Measurements from ENCODE around the gene SAMD9L.
A peak's percentile ranks its signal among the peaks of the same experiment; 100 is the strongest.
"Not testable (repeated sequence)": the region's sequence is repeated elsewhere in the genome, so short reads cannot be mapped to it uniquely, and the experiment has no call there.

SAMD9L gene

DNA sequence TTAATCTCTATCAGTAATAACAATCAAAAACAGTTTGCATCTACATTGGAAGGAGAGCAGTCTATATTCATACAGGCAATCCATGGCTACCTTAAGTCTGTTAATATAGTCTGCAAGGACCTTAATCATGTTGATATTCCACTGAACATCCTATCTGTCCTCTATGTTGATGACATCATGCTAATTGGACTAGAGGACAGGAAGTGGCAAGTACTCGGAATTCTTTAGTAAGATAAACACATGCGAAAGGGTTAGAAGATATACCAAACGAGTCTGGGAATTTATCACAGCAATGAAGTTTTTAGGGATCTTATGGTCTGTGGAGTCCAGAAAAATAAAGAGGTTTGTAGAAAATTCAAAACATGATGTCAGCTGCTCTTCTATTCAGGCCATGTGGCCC, 11.3 kb upstream of the SAMD9L start:
- Mint-ChIP-seq H3K36me3 (no peaks in the 10 kb centered on the region), H3K4me1 (no peaks in the 10 kb centered on the region), H3K27ac (no peak overlapping the region), H3K4me3 (no peak overlapping the region), H3K27me3 (no peaks in the 10 kb centered on the region), H3K9me3 (peaks cover 10% of the 10 kb centered on the region)
- no peak for ATAC-seq

DNA sequence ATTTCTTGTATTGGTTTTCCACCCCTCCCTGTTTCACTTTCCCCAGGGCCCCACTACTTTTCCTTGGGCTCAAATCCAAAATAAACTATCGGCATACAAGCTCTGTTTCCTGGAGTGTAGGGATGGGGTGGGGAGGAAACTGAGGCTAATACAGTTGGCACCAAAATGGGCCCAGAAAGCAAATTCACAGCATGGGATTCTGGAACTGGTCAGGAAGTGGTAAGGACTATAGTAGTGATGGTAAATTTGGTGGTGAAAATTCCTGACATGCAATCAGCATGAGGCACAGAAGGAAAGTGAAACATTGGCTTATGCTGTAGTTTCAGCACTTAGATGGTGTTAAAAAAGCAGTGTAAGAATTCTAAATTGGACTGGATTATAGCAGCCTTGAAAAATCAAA, 8.7 kb upstream of the SAMD9L start:
- Mint-ChIP-seq H3K36me3 (no peaks in the 10 kb centered on the region), H3K4me1 (no peaks in the 10 kb centered on the region), H3K27ac (no peak overlapping the region), H3K9me3 (peaks cover 7% of the 10 kb centered on the region), H3K4me3 (no peak overlapping the region), H3K27me3 (no peaks in the 10 kb centered on the region)
- ATAC-seq = no peak

DNA sequence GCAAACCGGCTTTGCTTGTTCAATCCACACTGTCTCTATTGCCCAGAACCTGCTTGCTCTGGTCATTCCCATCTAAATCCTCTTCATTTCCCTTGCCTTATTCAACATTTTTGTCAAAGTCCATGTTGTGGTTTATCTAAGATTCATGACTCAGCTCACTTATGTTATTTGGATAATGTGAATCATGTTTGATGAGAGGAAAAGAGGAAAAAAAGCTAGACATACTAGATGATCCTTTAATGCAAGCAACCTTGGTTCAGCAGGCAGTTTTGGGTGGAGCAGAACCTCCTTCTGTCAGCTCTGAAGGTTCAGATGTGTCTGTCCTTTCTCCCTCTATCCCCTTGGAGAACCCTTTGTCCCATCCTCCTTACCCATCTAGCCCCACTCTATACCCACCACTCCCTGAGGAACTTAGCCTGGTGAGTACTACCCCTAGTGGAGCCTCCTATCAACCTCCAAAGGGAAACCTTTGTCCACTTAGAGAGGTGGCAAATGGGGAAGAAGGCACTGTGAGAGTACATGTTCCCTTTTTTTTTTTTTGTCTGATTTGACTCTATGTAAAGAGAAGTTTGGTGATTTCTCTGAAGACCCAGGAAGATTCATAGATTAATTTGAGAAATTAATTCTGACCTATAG, 2.1 kb upstream of the SAMD9L start:
- Mint-ChIP-seq H3K4me1 (peaks cover 47% of the 10 kb centered on the region), H3K27me3 (no peaks in the 10 kb centered on the region), H3K27ac (peak overlapping the region; percentile 100), H3K36me3 (peaks cover 7% of the 10 kb centered on the region), H3K9me3 (no peaks in the 10 kb centered on the region), H3K4me3 (no peak overlapping the region)
- ATAC-seq = no peak

DNA sequence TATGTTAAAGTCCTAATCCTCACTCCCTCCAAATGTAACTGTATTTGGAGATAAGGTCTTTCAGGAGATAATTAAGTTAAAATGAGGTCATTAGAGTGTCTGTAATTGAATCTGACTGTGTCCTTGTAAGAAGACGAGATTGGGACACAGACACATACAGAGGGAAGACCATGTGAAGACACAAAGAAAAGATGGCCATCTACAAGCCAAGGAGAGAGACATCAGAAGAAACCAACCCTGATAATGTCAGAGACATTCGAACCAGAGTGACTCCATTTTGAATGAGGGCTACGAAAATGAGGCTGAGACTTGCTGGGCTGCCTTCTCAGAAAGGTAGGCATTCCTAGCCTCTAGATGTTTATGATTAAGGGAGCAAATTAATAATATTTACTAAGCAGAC, 542 bp upstream of the SAMD9L start:
- Mint-ChIP-seq H3K27ac (peak overlapping the region; percentile 100), H3K4me3 (peak overlapping the region; percentile 79), H3K27me3 (no peaks in the 10 kb centered on the region), H3K4me1 (peaks cover 47% of the 10 kb centered on the region), H3K9me3 (no peaks in the 10 kb centered on the region), H3K36me3 (peaks cover 7% of the 10 kb centered on the region)
- ATAC-seq = no peak

DNA sequence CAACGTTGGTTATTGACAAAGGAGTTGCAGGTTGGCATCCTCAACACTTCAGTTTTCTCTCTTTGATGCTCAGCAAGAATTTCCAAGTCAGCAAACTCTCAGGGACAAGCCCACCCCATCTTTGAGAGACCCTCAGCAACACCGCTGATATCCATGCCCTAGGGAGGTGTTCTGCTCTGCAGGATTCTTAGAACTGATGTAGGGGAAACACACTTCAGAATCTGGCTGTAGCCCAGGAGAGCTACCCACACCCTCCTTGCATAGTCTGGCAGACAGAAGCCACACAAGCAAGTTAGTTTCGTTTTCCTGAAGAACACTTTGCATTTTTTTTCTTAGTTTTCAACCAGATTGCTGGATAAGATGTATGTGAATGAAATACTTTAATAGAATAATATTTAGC, 822 bp downstream of the SAMD9L start:
- Mint-ChIP-seq H3K4me3 (peak overlapping the region; percentile 80), H3K9me3 (no peaks in the 10 kb centered on the region), H3K27me3 (no peaks in the 10 kb centered on the region), H3K27ac (peak overlapping the region; percentile 100), H3K4me1 (peaks cover 47% of the 10 kb centered on the region), H3K36me3 (peaks cover 18% of the 10 kb centered on the region)
- ATAC-seq = peak; percentile 83

DNA sequence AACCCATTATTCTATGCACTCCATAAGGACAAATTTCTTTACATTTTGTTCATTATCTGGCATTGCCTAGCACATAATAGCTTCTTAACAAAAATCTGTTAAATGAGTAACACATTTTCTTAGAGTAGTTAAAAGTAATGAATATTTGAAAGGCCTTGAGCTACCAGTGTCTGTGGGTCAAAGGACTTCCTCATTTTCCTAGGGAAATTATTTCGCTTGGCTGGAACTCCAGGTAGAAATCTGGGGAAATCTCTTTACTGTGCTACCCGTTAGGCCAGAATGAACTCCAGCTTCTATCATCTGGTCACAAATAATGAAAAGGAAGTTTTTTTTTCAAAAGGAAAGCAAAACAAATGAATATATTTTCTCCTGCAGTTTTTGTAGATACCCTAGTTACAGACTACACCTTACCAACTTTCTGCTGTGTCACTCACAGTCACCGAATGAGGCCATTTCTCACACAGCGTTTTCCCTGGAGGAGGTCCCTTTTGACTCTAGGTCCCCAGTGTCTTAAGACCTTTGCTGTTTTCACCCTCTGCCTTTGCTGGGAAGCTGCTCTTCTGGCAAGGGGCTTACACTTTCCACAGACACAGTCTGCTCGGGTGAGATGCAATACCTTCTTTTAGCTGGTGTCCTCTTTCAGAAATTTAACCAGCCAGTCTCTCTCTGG, 1.6 kb downstream of the SAMD9L start:
- peak; percentile 66 for ATAC-seq
- peak overlapping the region; percentile 80 for H3K4me3 Mint-ChIP-seq
- peaks cover 18% of the 10 kb centered on the region for H3K36me3 Mint-ChIP-seq
- H3K9me3 Mint-ChIP-seq = no peaks in the 10 kb centered on the region
- no peaks in the 10 kb centered on the region for H3K27me3 Mint-ChIP-seq
- H3K4me1 Mint-ChIP-seq = peaks cover 47% of the 10 kb centered on the region
- peak overlapping the region; percentile 100 for H3K27ac Mint-ChIP-seq

DNA sequence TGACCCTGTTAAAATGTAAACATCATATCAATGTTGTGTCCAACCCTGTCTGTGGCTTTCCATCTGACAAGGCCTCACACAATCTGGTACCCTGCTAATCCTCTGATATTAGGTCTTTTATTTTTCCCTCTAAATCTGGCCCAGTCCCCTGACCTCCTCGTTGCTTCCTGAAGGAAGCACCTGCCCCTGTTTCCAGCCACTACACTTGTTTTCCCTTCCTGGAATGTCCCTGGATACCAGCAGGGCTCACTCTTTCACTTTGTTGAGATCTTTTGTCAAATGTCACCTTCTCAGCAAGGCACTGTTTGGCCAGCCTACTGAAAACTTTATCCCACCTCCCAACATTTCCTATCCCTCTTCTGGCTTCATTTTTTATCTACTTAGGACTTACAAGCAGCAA, 2.1 kb downstream of the SAMD9L start:
- Mint-ChIP-seq H3K4me1 (peaks cover 46% of the 10 kb centered on the region), H3K9me3 (no peaks in the 10 kb centered on the region), H3K36me3 (peaks cover 18% of the 10 kb centered on the region), H3K27ac (peak overlapping the region; percentile 100), H3K4me3 (peak overlapping the region; percentile 70), H3K27me3 (no peaks in the 10 kb centered on the region)
- ATAC-seq = no peak

DNA sequence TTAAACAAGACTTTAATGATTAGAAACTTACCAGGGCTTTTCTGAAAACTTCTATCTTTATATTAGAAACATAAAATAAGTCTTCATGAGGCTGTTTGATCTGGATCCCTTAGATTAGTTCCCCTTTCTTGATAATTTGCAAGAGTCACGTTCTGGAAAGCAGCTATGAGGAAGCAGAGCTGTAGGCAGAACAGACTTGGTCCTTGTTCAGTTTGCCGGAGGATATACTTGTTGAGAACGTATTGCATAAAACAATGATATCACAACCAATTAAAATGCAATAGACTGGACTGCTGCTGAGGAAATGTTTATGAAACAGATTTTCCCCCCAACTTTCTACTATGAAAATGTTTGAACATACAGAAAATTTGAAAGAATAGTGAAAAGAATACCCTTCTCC, 2.8 kb downstream of the SAMD9L start:
- peak; percentile 69 for ATAC-seq
- Mint-ChIP-seq H3K27me3 (no peaks in the 10 kb centered on the region), H3K36me3 (peaks cover 18% of the 10 kb centered on the region), H3K27ac (peak overlapping the region; percentile 100), H3K4me1 (peaks cover 40% of the 10 kb centered on the region), H3K9me3 (no peaks in the 10 kb centered on the region), H3K4me3 (peak overlapping the region; percentile 5)

DNA sequence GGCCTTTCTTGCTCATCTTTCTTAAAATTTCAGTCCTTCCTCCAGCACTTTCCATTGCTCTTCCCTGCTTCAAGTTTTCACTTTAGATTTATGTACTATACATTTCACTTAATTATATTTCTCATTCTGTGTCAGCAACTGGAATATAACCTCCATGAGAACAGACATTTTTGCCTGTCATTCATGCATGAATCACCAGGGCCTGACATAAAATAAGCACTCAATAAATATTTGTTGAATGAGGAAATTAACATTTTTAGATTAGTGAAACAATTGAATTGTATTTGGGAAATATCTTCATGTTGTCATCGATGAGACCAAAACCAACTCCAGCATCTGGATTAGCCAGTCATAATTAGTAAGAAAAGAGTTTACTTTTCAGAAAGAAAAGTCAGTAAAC, 6.1 kb downstream of the SAMD9L start:
- Mint-ChIP-seq H3K27me3 (no peaks in the 10 kb centered on the region), H3K27ac (no peak overlapping the region), H3K36me3 (peaks cover 31% of the 10 kb centered on the region), H3K4me1 (peaks cover 16% of the 10 kb centered on the region), H3K9me3 (peaks cover 4% of the 10 kb centered on the region), H3K4me3 (no peak overlapping the region)
- no peak for ATAC-seq

DNA sequence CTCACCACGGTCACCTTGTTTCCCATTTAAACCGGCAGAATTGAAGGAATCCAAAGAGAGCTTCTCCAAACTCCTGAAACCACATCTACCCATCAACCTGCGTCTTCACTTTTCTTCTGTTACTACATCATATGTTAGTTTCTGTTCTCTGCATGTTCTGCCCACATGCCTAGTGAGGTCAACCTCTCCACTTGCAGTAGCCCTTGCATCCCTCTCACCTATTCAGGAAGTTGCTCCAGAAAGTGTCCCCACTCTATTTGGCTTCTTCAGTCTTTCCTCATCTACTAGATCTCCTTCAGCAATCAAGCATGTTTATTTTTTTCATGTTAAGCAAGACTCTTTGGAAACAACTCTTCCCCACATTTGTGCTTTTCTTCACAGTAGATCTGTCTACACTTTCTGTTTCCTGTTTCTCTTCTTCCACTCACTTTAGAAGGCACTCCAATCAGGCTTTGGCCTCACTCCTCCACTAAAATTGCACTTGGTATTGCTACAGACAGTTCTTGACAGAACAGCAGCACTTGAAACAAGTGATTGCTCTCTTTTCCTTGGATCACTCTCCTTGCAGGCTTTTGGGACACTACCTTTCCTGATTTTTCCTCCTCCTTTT, 7.5 kb downstream of the SAMD9L start:
- Mint-ChIP-seq H3K27ac (no peak overlapping the region), H3K36me3 (peaks cover 39% of the 10 kb centered on the region), H3K27me3 (no peaks in the 10 kb centered on the region), H3K9me3 (peaks cover 6% of the 10 kb centered on the region), H3K4me1 (peaks cover 2% of the 10 kb centered on the region), H3K4me3 (no peak overlapping the region)
- ATAC-seq = no peak

DNA sequence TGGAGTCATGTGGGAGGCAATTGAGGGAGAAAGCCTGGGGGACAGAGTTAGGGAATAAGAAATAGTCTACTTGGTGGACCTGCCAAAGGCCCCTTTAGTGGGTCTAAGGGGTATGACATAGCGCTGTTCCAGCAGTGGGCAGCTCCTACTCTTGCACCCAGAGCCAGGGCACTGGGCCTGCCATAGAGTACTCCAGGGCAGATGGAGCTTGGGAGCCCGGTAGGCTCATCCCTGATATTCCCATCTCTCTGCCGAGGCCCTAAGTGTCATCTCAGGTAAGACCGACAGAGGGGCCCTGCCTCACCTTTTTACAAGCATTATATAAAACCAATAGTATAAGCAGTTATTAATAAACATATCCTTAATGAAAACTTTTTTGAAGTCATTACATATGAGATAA, 9.6 kb downstream of the SAMD9L start:
- Mint-ChIP-seq H3K4me3 (no peak overlapping the region), H3K36me3 (peaks cover 55% of the 10 kb centered on the region), H3K27ac (no peak overlapping the region), H3K9me3 (peaks cover 12% of the 10 kb centered on the region), H3K27me3 (no peaks in the 10 kb centered on the region), H3K4me1 (no peaks in the 10 kb centered on the region)
- ATAC-seq = no peak

DNA sequence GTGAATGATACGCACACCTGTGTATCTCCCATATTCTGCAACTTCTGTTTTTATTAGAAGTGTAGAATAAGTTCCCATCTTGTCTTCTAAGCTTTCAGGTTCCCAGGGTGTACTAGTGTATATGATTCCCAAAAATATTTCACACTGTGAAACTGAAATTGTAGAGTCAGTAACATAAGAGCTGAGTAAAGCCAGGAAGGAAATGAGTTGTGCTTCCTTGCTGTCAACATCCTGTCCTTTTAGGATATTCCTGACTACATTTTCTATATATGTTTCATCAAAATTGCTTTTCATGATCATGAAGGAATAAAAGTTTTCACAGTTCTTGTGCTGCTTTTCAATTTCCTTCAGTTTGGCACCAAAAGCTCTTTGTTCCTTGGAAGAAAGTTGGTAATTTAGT, 15.2 kb downstream of the SAMD9L start:
- H3K27me3 Mint-ChIP-seq = no peaks in the 10 kb centered on the region
- H3K36me3 Mint-ChIP-seq = peaks cover 45% of the 10 kb centered on the region
- H3K9me3 Mint-ChIP-seq = peaks cover 24% of the 10 kb centered on the region
- H3K27ac Mint-ChIP-seq = no peak overlapping the region
- no peak overlapping the region for H3K4me3 Mint-ChIP-seq
- no peak for ATAC-seq
- no peaks in the 10 kb centered on the region for H3K4me1 Mint-ChIP-seq

DNA sequence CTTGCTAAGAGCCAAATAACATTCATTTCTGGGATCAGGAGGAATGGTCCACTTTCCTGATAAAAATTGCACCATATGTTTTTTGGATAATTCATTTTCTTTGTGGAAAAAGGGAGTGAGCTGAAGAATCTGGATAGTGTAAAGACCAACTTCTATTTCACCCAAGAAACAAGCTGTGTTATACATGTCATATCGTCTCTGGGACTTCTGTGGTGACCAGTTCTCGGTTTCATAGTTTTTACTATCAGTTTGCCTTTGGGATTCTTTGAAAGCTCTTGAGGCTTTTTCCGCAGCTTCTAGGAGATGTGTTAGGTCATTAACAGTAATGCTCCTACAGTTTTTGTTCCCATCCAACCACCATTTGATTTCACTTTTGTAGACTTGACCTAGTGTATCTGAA, 16.0 kb downstream of the SAMD9L start:
- no peak for ATAC-seq
- Mint-ChIP-seq H3K27ac (no peak overlapping the region), H3K9me3 (peaks cover 24% of the 10 kb centered on the region), H3K27me3 (no peaks in the 10 kb centered on the region), H3K4me3 (no peak overlapping the region), H3K4me1 (no peaks in the 10 kb centered on the region), H3K36me3 (peaks cover 40% of the 10 kb centered on the region)

DNA sequence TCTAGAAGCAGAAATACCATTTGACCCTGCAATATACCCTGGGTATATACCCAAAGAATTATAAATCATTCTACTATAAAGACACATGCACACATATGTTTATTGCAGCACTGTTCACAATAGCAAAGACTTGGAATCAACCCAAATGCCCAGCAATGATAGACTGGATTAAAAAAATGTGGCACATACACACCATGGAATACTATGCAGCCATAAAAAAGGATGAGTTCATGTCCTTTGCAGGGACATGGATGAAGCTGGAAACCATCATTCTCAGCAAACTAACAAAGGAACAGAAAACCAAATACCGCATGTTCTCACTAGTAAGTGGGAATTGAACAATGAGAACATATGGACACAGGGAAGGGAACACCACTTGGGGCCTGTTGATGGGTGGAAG, 21.2 kb downstream of the SAMD9L start:
- not testable (repeated sequence) for ATAC-seq, H3K4me3 Mint-ChIP-seq, H3K4me1 Mint-ChIP-seq, H3K27ac Mint-ChIP-seq, H3K27me3 Mint-ChIP-seq
- Mint-ChIP-seq H3K36me3 (peaks cover 42% of the 10 kb centered on the region), H3K9me3 (peaks cover 34% of the 10 kb centered on the region)

DNA sequence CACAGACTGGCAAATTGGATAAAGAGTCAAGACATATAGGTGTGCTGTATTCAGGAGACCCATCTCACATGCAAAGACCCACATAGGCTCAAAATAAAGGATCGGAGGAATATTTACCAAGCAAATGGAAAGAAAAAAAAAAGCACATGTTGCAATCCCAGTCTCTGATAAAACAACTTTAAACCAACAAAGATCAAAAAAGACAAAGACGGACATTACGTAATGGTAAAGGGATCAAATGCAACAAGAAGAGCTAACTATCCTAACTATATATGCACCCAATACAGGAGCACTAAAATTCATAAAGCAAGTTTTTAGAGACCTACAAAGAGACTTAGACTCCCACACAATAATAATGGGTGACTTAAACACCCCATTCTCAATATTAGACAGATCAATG, 24.7 kb downstream of the SAMD9L start:
- not testable (repeated sequence) for ATAC-seq, H3K27me3 Mint-ChIP-seq, H3K4me1 Mint-ChIP-seq, H3K27ac Mint-ChIP-seq, H3K4me3 Mint-ChIP-seq
- Mint-ChIP-seq H3K9me3 (peaks cover 20% of the 10 kb centered on the region), H3K36me3 (peaks cover 42% of the 10 kb centered on the region)

All from stimulated activated memory B cell treated with anti-CD40 and anti-IgM and Interleukin-4, amounts not matched to agents 10 μg/mL and 1 μg/mL and 100 μg/mL, for 72 hours (primary cell).